ENCODE results near the gene TMPRSS4. TPM values are rescaled to one million over a fixed set of nuclear protein-coding genes. Genes with fewer than 3 reads are reported as not detected.

TMPRSS4 gene
- total RNA-seq, 2 experiments from 2014 or later = not detected

GRCh38 chr11:118142809-118143208, 65.9 kb downstream of the TMPRSS4 start:
- Histone ChIP-seq H3K27ac (ENCODE audit: low read depth in 1 of 2, low read length in 2 of 2) (no peak overlapping the region), H3K4me3 (ENCODE audit: low read length) (no peak overlapping the region), H3K9me3 (ENCODE audit: control insufficient read depth in 1 of 2, insufficient read depth in 1 of 2, low read length in 2 of 2) (no peaks in the 10 kb centered on the region), H3K36me3 (ENCODE audit: insufficient read depth, low read length) (no peaks in the 10 kb centered on the region), H3K4me1 (ENCODE audit: insufficient read depth, low read length) (peaks cover 16% of the 10 kb centered on the region), H3K27me3 (ENCODE audit: control insufficient read depth in 1 of 2, insufficient read depth in 2 of 2, low read length in 2 of 2) (peaks cover 17 to 48% of the 10 kb centered on the region in 2 experiments)
- DNase-seq (peak in 3 of 14 experiments; percentile 27 to 68 (median 53)), ATAC-seq (ENCODE audit: poor library complexity) (no peak)
- peaks cover 5% of the 10 kb centered on the region for H3K4me1 Mint-ChIP-seq (ENCODE audit: low read depth)
- H3K27ac Mint-ChIP-seq = no peak overlapping the region
- H3K9me3 Mint-ChIP-seq = no peaks in the 10 kb centered on the region
- H3K4me3 Mint-ChIP-seq = no peak overlapping the region
- ChIA-PET POLR2A (interaction anchor here (1.4 kb wide), 1 partner anchor 8 kb away, joined by 4 read pairs; no protein-coding TSS in a partner anchor), CTCF (no interaction called here)
- H3K27me3 Mint-ChIP-seq = peaks cover 78% of the 10 kb centered on the region
- TF ChIP-seq CTCF (IDR thresholded peaks at IDR 0.05) = no peak
- intact Hi-C loops (cut with DNase I, micrococcal nuclease) = no loop called here
- H3K36me3 Mint-ChIP-seq (ENCODE audit: low read depth) = no peaks in the 10 kb centered on the region

- no peak for ATAC-seq (ENCODE audit: poor library complexity)
- Mint-ChIP-seq H3K9me3 (no peaks in the 10 kb centered on the region), H3K4me3 (no peak overlapping the region), H3K27ac (no peak overlapping the region), H3K4me1 (ENCODE audit: low read depth) (peaks cover 5% of the 10 kb centered on the region), H3K36me3 (ENCODE audit: low read depth) (no peaks in the 10 kb centered on the region), H3K27me3 (peaks cover 82% of the 10 kb centered on the region)
- DNase-seq = no peak
- CTCF ChIA-PET = interaction anchor here (1.2 kb wide), 1 partner anchor 28 kb away, joined by 6 read pairs; no protein-coding TSS in a partner anchor
- no peaks in the 10 kb centered on the region for H3K36me3 ChIP-seq (ENCODE audit: insufficient read depth, low read length)
- H3K27ac ChIP-seq (ENCODE audit: low read depth in 1 of 2, low read length in 2 of 2) = no peak overlapping the region
- no peak overlapping the region for H3K4me3 ChIP-seq (ENCODE audit: low read length)
- peaks cover 16% of the 10 kb centered on the region for H3K4me1 ChIP-seq (ENCODE audit: insufficient read depth, low read length)
- peaks cover 18 to 48% of the 10 kb centered on the region in 2 experiments for H3K27me3 ChIP-seq (ENCODE audit: control insufficient read depth in 1 of 2, insufficient read depth in 2 of 2, low read length in 2 of 2)
- POLR2A ChIA-PET = interaction anchor here (1.4 kb wide), 1 partner anchor 9 kb away, joined by 4 read pairs; no protein-coding TSS in a partner anchor
- no peak for TF ChIP-seq CTCF (IDR thresholded peaks at IDR 0.05)
- intact Hi-C loops (cut with DNase I, micrococcal nuclease) = loop anchor here in 1 of 2 experiments (2.0 kb wide), 2 partner anchors 343 to 469 kb away; no protein-coding TSS in a partner anchor
- no peaks in the 10 kb centered on the region for H3K9me3 ChIP-seq (ENCODE audit: control insufficient read depth in 1 of 2, insufficient read depth in 1 of 2, low read length in 2 of 2)
Measured at GRCh38 chr11:118143661-118144185, 66.8 kb downstream of the TMPRSS4 start.

- ChIA-PET POLR2A (interaction anchor here (0.6 to 1.4 kb wide), 2 partner anchors 10 to 917 kb away, joined by 3 to 4 read pairs; no protein-coding TSS in a partner anchor), CTCF (interaction anchor here (0.9 to 1.2 kb wide), 3 partner anchors 12 to 356 kb away, joined by 3 to 6 read pairs (median 5); no protein-coding TSS in a partner anchor)
- no peak overlapping the region for H3K4me3 ChIP-seq (ENCODE audit: low read length)
- Mint-ChIP-seq H3K36me3 (ENCODE audit: low read depth) (no peaks in the 10 kb centered on the region), H3K27ac (no peak overlapping the region), H3K4me1 (ENCODE audit: low read depth) (peaks cover 5% of the 10 kb centered on the region), H3K27me3 (peaks cover 78% of the 10 kb centered on the region), H3K4me3 (peak overlapping the region; percentile 82), H3K9me3 (no peaks in the 10 kb centered on the region)
- no peaks in the 10 kb centered on the region for H3K9me3 ChIP-seq (ENCODE audit: control insufficient read depth in 1 of 2, insufficient read depth in 1 of 2, low read length in 2 of 2)
- intact Hi-C loops (cut with DNase I, micrococcal nuclease) = loop anchor here (1.0 to 5.0 kb wide), 9 partner anchors 27 to 513 kb away; partner anchors contain the start of genes ATP5MG (in 1 of the 2) and IFT46 (in 1 of the 2)
- no peaks in the 10 kb centered on the region for H3K36me3 ChIP-seq (ENCODE audit: insufficient read depth, low read length)
- H3K27me3 ChIP-seq (ENCODE audit: control insufficient read depth in 1 of 2, insufficient read depth in 2 of 2, low read length in 2 of 2) = peaks cover 18 to 53% of the 10 kb centered on the region in 2 experiments
- peaks cover 16% of the 10 kb centered on the region for H3K4me1 ChIP-seq (ENCODE audit: insufficient read depth, low read length)
- TF ChIP-seq CTCF (IDR thresholded peaks at IDR 0.05) = no peak
- H3K27ac ChIP-seq (ENCODE audit: low read depth in 1 of 2, low read length in 2 of 2) = no peak overlapping the region
- ATAC-seq (ENCODE audit: poor library complexity) (no peak), DNase-seq (no peak)
Measured at GRCh38 chr11:118144301-118145268, 67.7 kb downstream of the TMPRSS4 start.

Data from CD4-positive, alpha-beta T cell (primary cell).